ENCODE results near the gene RHBDD3.

RHBDD3 gene

GRCh38 chr22:29269731-29270474 is 2.1 kb upstream of the RHBDD3 start:
- peak overlapping the region; percentile 91 for H3K4me3 ChIP-seq (ENCODE audit: control insufficient read depth, low read depth, low read length)
- no peak for TF ChIP-seq CTCF (conservative IDR thresholded peaks at IDR 0.05; ENCODE audit: control insufficient read depth, insufficient read depth, low read depth, low read length)
- DNase-seq (ENCODE audit: low read depth), result peak; percentile 28

DNA sequence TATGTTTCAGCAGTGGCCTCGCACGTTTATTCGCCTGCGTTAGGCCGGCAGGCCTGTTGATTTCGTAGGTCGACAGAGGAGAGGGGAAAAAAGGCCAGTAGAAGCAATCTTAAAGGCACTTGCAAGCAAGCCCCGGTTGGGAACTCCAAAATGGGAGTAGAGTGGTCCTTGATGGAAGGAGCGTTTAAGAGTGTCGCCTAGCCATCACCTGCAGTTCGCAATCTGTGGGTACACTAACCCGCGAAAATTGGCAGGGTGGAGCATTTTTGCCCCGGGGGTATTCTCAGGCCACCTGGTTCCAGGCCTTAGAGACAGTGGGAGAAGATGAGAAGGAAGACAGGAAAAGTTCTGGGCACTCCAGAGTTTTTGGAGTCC is 1.4 kb upstream of the RHBDD3 start:
- no peak for TF ChIP-seq CTCF (conservative IDR thresholded peaks at IDR 0.05; ENCODE audit: control insufficient read depth, insufficient read depth, low read depth, low read length)
- H3K4me3 ChIP-seq (ENCODE audit: control insufficient read depth, low read depth, low read length), result peak overlapping the region; percentile 91
- no peak for DNase-seq (ENCODE audit: low read depth)

DNA sequence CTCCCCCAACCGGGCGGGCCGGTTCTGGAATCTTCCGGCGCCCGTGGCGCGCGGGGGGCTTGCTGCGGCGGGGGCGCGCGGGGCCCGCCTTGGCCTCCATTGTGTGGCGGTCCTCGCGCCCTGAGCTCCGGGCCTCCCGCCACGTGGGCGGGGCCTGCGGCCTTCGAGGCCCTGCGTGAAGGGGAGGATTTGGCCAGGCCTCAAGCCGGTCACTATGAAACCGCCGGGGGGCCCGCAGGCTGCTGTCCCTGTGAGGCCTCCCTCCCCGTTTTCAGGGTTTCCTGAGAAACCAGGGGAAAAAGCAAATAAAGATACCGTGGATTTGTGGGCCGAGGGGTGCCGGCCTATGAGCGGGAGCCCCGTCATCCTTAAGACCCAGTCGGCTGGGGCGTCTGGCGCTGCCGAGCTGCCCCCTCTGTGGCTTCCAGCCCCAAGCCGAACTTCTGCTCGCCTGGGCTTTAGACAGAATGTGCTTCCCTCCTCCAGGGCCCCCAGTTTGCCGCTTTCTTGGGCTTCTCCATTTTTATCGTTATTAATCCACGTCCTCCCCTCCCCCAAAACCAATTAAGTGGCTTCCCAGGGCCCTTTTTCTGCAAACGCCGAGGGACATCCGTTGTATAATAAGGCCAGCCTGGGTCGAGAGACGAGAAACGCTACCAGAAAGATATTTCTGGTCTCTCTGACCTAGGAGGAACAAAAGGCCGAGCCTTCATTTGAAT is 889 bp upstream of the RHBDD3 start:
- H3K4me3 ChIP-seq (ENCODE audit: control insufficient read depth, low read depth, low read length), result peak overlapping the region; percentile 91
- DNase-seq (ENCODE audit: low read depth), result peak; percentile 65
- no peak for TF ChIP-seq CTCF (conservative IDR thresholded peaks at IDR 0.05; ENCODE audit: control insufficient read depth, insufficient read depth, low read depth, low read length)

- no peak for DNase-seq (ENCODE audit: low read depth)
- H3K4me3 ChIP-seq (ENCODE audit: control insufficient read depth, low read depth, low read length), result peak overlapping the region; percentile 91
- TF ChIP-seq CTCF (conservative IDR thresholded peaks at IDR 0.05; ENCODE audit: control insufficient read depth, insufficient read depth, low read depth, low read length), result no peak
Measured at GRCh38 chr22:29267462-29267857, 321 bp downstream of the RHBDD3 start.

GRCh38 chr22:29266564-29267461 is 968 bp downstream of the RHBDD3 start:
- H3K4me3 ChIP-seq (ENCODE audit: control insufficient read depth, low read depth, low read length), result peak overlapping the region; percentile 91
- no peak for TF ChIP-seq CTCF (conservative IDR thresholded peaks at IDR 0.05; ENCODE audit: control insufficient read depth, insufficient read depth, low read depth, low read length)
- peak; percentile 39 for DNase-seq (ENCODE audit: low read depth)

- no peak overlapping the region for H3K4me3 ChIP-seq (ENCODE audit: control insufficient read depth, low read depth, low read length)
- DNase-seq (ENCODE audit: low read depth), result peak; percentile 22
- TF ChIP-seq CTCF (conservative IDR thresholded peaks at IDR 0.05; ENCODE audit: control insufficient read depth, insufficient read depth, low read depth, low read length), result no peak
Measured at GRCh38 chr22:29265929-29266328, 1.9 kb downstream of the RHBDD3 start.
